Nephron progenitor cell (in vitro differentiated cells): Measurements from ENCODE around the gene AGAP1.
A peak's percentile ranks its signal among the peaks of the same experiment; 100 is the strongest.

Experiments used
- DNase-seq: peaks from one replicate; pipeline ENCODE4 v3.0.0; 2021
- H3K27ac Mint-ChIP-seq: 2 replicates; pipeline ENCODE4 v1.8.0; 2021; ENCODE audit warnings: mild to moderate bottlenecking, moderate library complexity, mixed read lengths
- H3K27me3 Mint-ChIP-seq: 2 replicates; pipeline ENCODE4 v1.8.0; 2021; ENCODE audit warnings: mild to moderate bottlenecking, low read depth, mixed read lengths; ENCODE audit not compliant: poor library complexity
- H3K36me3 Mint-ChIP-seq: 2 replicates; pipeline ENCODE4 v1.8.0; 2021; ENCODE audit warnings: low read depth, mixed read lengths
- H3K4me1 Mint-ChIP-seq: 2 replicates; pipeline ENCODE4 v1.8.0; 2021; ENCODE audit warnings: mixed read lengths
- H3K4me3 Mint-ChIP-seq: 2 replicates; pipeline ENCODE4 v1.8.0; 2021; ENCODE audit warnings: mild to moderate bottlenecking, moderate library complexity, mixed read lengths
- H3K9me3 Mint-ChIP-seq: 2 replicates; pipeline ENCODE4 v1.8.0; 2021; ENCODE audit warnings: mild to moderate bottlenecking, moderate library complexity, mixed read lengths
- CTCF ChIP-seq: fragments of 200-600 bp; sonication (generic); IDR thresholded peaks from 2 replicates; pipeline ENCODE4 v1.5.0; 2021; ENCODE audit warnings: antibody characterized with exemption

The AGAP1 gene

GRCh38 chr2:236173036-236173728 is 679.3 kb downstream of the AGAP1 start:
- TF ChIP-seq CTCF: no peak
- H3K9me3 Mint-ChIP-seq: no peaks in the 10 kb centered on the region
- H3K4me1 Mint-ChIP-seq: peaks cover 63% of the 10 kb centered on the region
- no peak overlapping the region for H3K27ac Mint-ChIP-seq
- no peak for DNase-seq
- H3K4me3 Mint-ChIP-seq: peak overlapping the region; percentile 66
- H3K36me3 Mint-ChIP-seq: no peaks in the 10 kb centered on the region
- peaks cover 70% of the 10 kb centered on the region for H3K27me3 Mint-ChIP-seq

- H3K27ac Mint-ChIP-seq: no peak overlapping the region
- peaks cover 71% of the 10 kb centered on the region for H3K27me3 Mint-ChIP-seq
- DNase-seq: no peak
- H3K4me3 Mint-ChIP-seq: peak overlapping the region; percentile 22
- no peak for TF ChIP-seq CTCF
- peaks cover 64% of the 10 kb centered on the region for H3K4me1 Mint-ChIP-seq
- no peaks in the 10 kb centered on the region for H3K9me3 Mint-ChIP-seq
- H3K36me3 Mint-ChIP-seq: no peaks in the 10 kb centered on the region
Measured at GRCh38 chr2:236173729-236174607, 680.1 kb downstream of the AGAP1 start.

- Mint-ChIP-seq H3K4me1 (peaks cover 63% of the 10 kb centered on the region), H3K4me3 (no peak overlapping the region), H3K27me3 (peaks cover 69% of the 10 kb centered on the region), H3K36me3 (no peaks in the 10 kb centered on the region), H3K9me3 (no peaks in the 10 kb centered on the region), H3K27ac (no peak overlapping the region)
- no peak for TF ChIP-seq CTCF
- DNase-seq: no peak
Measured at GRCh38 chr2:236175548-236176150, 681.8 kb downstream of the AGAP1 start.

GRCh38 chr2:236176417-236176816 is 682.6 kb downstream of the AGAP1 start:
- Mint-ChIP-seq H3K27me3 (peaks cover 61% of the 10 kb centered on the region), H3K4me1 (peaks cover 60% of the 10 kb centered on the region), H3K36me3 (no peaks in the 10 kb centered on the region), H3K9me3 (no peaks in the 10 kb centered on the region), H3K27ac (no peak overlapping the region), H3K4me3 (peak overlapping the region; percentile 30)
- TF ChIP-seq CTCF: peak; percentile 72
- no peak for DNase-seq

GRCh38 chr2:236176951-236177350 is 683.1 kb downstream of the AGAP1 start:
- peaks cover 56% of the 10 kb centered on the region for H3K27me3 Mint-ChIP-seq
- H3K27ac Mint-ChIP-seq: no peak overlapping the region
- peaks cover 56% of the 10 kb centered on the region for H3K4me1 Mint-ChIP-seq
- H3K9me3 Mint-ChIP-seq: no peaks in the 10 kb centered on the region
- H3K4me3 Mint-ChIP-seq: no peak overlapping the region
- no peaks in the 10 kb centered on the region for H3K36me3 Mint-ChIP-seq
- TF ChIP-seq CTCF: no peak
- DNase-seq: no peak
